Measurements from ENCODE around the gene KCNN3.

KCNN3 gene

GRCh38 chr1:154772606-154773506 is 97.2 kb downstream of the KCNN3 start:
- no peak for ATAC-seq

GRCh38 chr1:154772056-154772455 is 98.0 kb downstream of the KCNN3 start:
- TF ChIP-seq, protein P1, sequence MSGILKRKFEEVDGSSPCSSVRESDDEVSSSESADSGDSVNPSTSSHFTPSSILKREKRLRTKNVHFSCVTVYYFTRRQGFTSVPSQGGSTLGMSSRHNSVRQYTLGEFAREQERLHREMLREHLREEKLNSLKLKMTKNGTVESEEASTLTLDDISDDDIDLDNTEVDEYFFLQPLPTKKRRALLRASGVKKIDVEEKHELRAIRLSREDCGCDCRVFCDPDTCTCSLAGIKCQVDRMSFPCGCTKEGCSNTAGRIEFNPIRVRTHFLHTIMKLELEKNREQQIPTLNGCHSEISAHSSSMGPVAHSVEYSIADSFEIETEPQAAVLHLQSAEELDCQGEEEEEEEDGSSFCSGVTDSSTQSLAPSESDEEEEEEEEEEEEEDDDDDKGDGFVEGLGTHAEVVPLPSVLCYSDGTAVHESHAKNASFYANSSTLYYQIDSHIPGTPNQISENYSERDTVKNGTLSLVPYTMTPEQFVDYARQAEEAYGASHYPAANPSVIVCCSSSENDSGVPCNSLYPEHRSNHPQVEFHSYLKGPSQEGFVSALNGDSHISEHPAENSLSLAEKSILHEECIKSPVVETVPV (CRISPR knock-in tag; IDR thresholded peaks at IDR 0.05), result no peak
- no peak for TF ChIP-seq CSDC2 (CRISPR knock-in tag; IDR thresholded peaks at IDR 0.05)
- TF ChIP-seq ISL1 (CRISPR knock-in tag; IDR thresholded peaks at IDR 0.05), result no peak
- TF ChIP-seq GLIS3 (CRISPR knock-in tag; IDR thresholded peaks at IDR 0.05), result no peak
- no peak for TF ChIP-seq ZNF70 (CRISPR knock-in tag; IDR thresholded peaks at IDR 0.05)
- no peak for TF ChIP-seq PPARA (CRISPR knock-in tag; IDR thresholded peaks at IDR 0.05; ENCODE audit: borderline replicate concordance)
- no peak for TF ChIP-seq ARNTL (CRISPR knock-in tag; IDR thresholded peaks at IDR 0.05; ENCODE audit: borderline replicate concordance, low read depth)
- TF ChIP-seq OSR1 (CRISPR knock-in tag; IDR thresholded peaks at IDR 0.05), result no peak
- TF ChIP-seq, protein P2, sequence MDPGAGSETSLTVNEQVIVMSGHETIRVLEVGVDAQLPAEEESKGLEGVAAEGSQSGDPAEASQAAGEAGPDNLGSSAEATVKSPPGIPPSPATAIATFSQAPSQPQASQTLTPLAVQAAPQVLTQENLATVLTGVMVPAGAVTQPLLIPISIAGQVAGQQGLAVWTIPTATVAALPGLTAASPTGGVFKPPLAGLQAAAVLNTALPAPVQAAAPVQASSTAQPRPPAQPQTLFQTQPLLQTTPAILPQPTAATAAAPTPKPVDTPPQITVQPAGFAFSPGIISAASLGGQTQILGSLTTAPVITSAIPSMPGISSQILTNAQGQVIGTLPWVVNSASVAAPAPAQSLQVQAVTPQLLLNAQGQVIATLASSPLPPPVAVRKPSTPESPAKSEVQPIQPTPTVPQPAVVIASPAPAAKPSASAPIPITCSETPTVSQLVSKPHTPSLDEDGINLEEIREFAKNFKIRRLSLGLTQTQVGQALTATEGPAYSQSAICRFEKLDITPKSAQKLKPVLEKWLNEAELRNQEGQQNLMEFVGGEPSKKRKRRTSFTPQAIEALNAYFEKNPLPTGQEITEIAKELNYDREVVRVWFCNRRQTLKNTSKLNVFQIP (CRISPR knock-in tag; IDR thresholded peaks at IDR 0.05; ENCODE audit: borderline replicate concordance, low read depth), result no peak
- no peak for TF ChIP-seq ZNF565 (CRISPR knock-in tag; conservative IDR thresholded peaks at IDR 0.05; ENCODE audit: low read depth)
- TF ChIP-seq PATZ1 (CRISPR knock-in tag; IDR thresholded peaks at IDR 0.05; ENCODE audit: borderline replicate concordance), result no peak
- TF ChIP-seq SNAI2 (CRISPR knock-in tag; IDR thresholded peaks at IDR 0.05), result no peak
- no peak for TF ChIP-seq ZNF8 (CRISPR knock-in tag; IDR thresholded peaks at IDR 0.05)
- TF ChIP-seq ZC3H10 (CRISPR knock-in tag; IDR thresholded peaks at IDR 0.05), result no peak
- TF ChIP-seq TOX (CRISPR knock-in tag; IDR thresholded peaks at IDR 0.05; ENCODE audit: borderline replicate concordance), result no peak
- TF ChIP-seq RARB (CRISPR knock-in tag; IDR thresholded peaks at IDR 0.05), result no peak
- TF ChIP-seq BACH2 (CRISPR knock-in tag; IDR thresholded peaks at IDR 0.05; ENCODE audit: borderline replicate concordance), result no peak
- no peak for ATAC-seq

More at GRCh38 chr1:154772606-154773506, 97.2 kb downstream of the KCNN3 start:
- TF ChIP-seq SNAI2 (CRISPR knock-in tag; IDR thresholded peaks at IDR 0.05), result no peak
- no peak for TF ChIP-seq ISL1 (CRISPR knock-in tag; IDR thresholded peaks at IDR 0.05)
- no peak for TF ChIP-seq ZNF8 (CRISPR knock-in tag; IDR thresholded peaks at IDR 0.05)
- TF ChIP-seq, protein P1 (CRISPR knock-in tag; IDR thresholded peaks at IDR 0.05), result no peak
- TF ChIP-seq BACH2 (CRISPR knock-in tag; IDR thresholded peaks at IDR 0.05; ENCODE audit: borderline replicate concordance), result no peak
- no peak for TF ChIP-seq GLIS3 (CRISPR knock-in tag; IDR thresholded peaks at IDR 0.05)
- TF ChIP-seq ZC3H10 (CRISPR knock-in tag; IDR thresholded peaks at IDR 0.05), result no peak
- TF ChIP-seq TSHZ2 (CRISPR knock-in tag; IDR thresholded peaks at IDR 0.05), result no peak
- no peak for TF ChIP-seq ESRRG (CRISPR knock-in tag; IDR thresholded peaks at IDR 0.05)
- TF ChIP-seq TCF4 (CRISPR knock-in tag; IDR thresholded peaks at IDR 0.05; ENCODE audit: borderline replicate concordance), result no peak
- no peak for TF ChIP-seq OSR1 (CRISPR knock-in tag; IDR thresholded peaks at IDR 0.05)
- TF ChIP-seq, protein P2 (CRISPR knock-in tag; IDR thresholded peaks at IDR 0.05; ENCODE audit: borderline replicate concordance, low read depth), result no peak
- no peak for TF ChIP-seq ARNTL (CRISPR knock-in tag; IDR thresholded peaks at IDR 0.05; ENCODE audit: borderline replicate concordance, low read depth)
- TF ChIP-seq ZNF70 (CRISPR knock-in tag; IDR thresholded peaks at IDR 0.05), result no peak
- TF ChIP-seq CSDC2 (CRISPR knock-in tag; IDR thresholded peaks at IDR 0.05), result no peak
- no peak for TF ChIP-seq TOX (CRISPR knock-in tag; IDR thresholded peaks at IDR 0.05; ENCODE audit: borderline replicate concordance)
- no peak for TF ChIP-seq ZFP30 (CRISPR knock-in tag; IDR thresholded peaks at IDR 0.05)
- no peak for TF ChIP-seq RARB (CRISPR knock-in tag; IDR thresholded peaks at IDR 0.05)
- no peak for TF ChIP-seq PPARA (CRISPR knock-in tag; IDR thresholded peaks at IDR 0.05; ENCODE audit: borderline replicate concordance)
- TF ChIP-seq ZFP3 (CRISPR knock-in tag; IDR thresholded peaks at IDR 0.05), result no peak

Data from SK-N-SH treated with all-trans-retinoic acid at 6 μM for 48 hours (cell line).